Endometrial microvascular endothelial cells (primary cell): ENCODE data around the gene SHCBP1L. TPM values are rescaled to one million over a fixed set of nuclear protein-coding genes. Genes with fewer than 3 reads are reported as not detected.
"Not testable (repeated sequence)": the region's sequence is repeated elsewhere in the genome, so short reads cannot be mapped to it uniquely, and the experiment has no call there.

ENCODE experiments used
- in situ Hi-C: cut with HindIII; loops from 2 replicates; pipeline ENCODE4 v1.10.0; 2017; ENCODE audit warnings: low sequenced_read_pairs, low pct_unique_long_range_greater_than_20kb; ENCODE audit errors: inconsistent ontology term
- total RNA-seq: library from RNA; depleted of rRNA; stranded (reverse); fragments of >200 nt; gene quantifications from one replicate; pipeline ENCODE4 v1.2.3, GENCODE V29; 2015; ENCODE audit errors: inconsistent ontology term

SHCBP1L gene
- total RNA-seq, 1 donor from 2014 or later = not detected

GRCh38 chr1:182968151-182968741 lies 15.3 kb upstream of the SHCBP1L start:
- in situ Hi-C loops = no loop called here

GRCh38 chr1:182965861-182966260 lies 12.9 kb upstream of the SHCBP1L start:
- in situ Hi-C loops = no loop called here

GRCh38 chr1:182965096-182965495 lies 12.1 kb upstream of the SHCBP1L start:
- in situ Hi-C loops = no loop called here

- in situ Hi-C loops = no loop called here
Observed at GRCh38 chr1:182962554-182963115, 9.7 kb upstream of the SHCBP1L start.

- in situ Hi-C loops = no loop called here
Observed at GRCh38 chr1:182960046-182960445, 7.1 kb upstream of the SHCBP1L start.

- in situ Hi-C loops = no loop called here
Observed at GRCh38 chr1:182957902-182958395, 5.0 kb upstream of the SHCBP1L start.

GRCh38 chr1:182956708-182957365 lies 3.9 kb upstream of the SHCBP1L start:
- in situ Hi-C loops = no loop called here

GRCh38 chr1:182955596-182956588 lies 2.9 kb upstream of the SHCBP1L start:
- in situ Hi-C loops = no loop called here

GRCh38 chr1:182953826-182954225 lies 860 bp upstream of the SHCBP1L start:
- in situ Hi-C loops = no loop called here

- in situ Hi-C loops = not testable (repeated sequence)
Observed at GRCh38 chr1:182943336-182943735, 9.6 kb downstream of the SHCBP1L start.

- in situ Hi-C loops = not testable (repeated sequence)
Observed at GRCh38 chr1:182942145-182942544, 10.8 kb downstream of the SHCBP1L start.

- in situ Hi-C loops = no loop called here
Observed at GRCh38 chr1:182939413-182939812, 13.6 kb downstream of the SHCBP1L start.

GRCh38 chr1:182935716-182936115 lies 17.2 kb downstream of the SHCBP1L start:
- in situ Hi-C loops = no loop called here

- in situ Hi-C loops = no loop called here
Observed at GRCh38 chr1:182930985-182931384, 22.0 kb downstream of the SHCBP1L start.

GRCh38 chr1:182927693-182928433 lies 25.1 kb downstream of the SHCBP1L start:
- in situ Hi-C loops = no loop called here

- in situ Hi-C loops = no loop called here
Observed at GRCh38 chr1:182925661-182926060, 27.3 kb downstream of the SHCBP1L start.

GRCh38 chr1:182917378-182917777 lies 35.6 kb downstream of the SHCBP1L start:
- in situ Hi-C loops = no loop called here

- in situ Hi-C loops = no loop called here
Observed at GRCh38 chr1:182913401-182913800, 39.6 kb downstream of the SHCBP1L start.
